Limb (tissue), 2 donors: ENCODE measurements around the gene FOXP3.

ENCODE experiments used
- DNase-seq, 2 donors: peaks; one replicate each; pipeline ENCODE4 v3.0.0-alpha.2; 2016; ENCODE audit errors: extremely low spot score in 2 of 2

The FOXP3 gene

DNA sequence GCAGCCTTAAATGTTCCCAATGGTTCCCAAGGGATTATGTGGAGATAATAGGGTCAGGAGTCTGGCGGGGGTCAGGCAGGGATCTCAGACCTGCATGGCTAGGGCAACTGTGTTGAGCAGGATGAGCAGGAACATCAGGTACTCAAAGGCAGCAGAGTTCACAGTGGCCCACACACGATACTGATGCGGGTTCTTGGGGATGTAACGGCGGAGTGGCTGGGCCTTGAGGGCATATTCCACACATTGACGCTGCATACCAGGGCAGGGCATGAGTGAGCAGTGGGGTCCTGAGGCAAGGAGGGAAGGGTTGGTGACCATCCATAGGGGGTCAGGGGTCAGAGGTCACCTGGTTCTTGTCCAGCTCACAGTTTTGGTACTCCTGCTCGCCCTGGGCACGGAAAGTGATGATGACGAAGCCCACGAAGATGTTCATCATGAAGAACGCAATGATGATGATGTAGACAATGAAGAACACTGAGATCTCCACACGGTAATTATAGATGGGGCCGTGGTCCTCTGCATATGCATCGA, 49.4 kb downstream of the FOXP3 start:
- no peak for DNase-seq

GRCh38 chrX:49214416-49214815, 50.1 kb downstream of the FOXP3 start:
- DNase-seq = no peak

DNA sequence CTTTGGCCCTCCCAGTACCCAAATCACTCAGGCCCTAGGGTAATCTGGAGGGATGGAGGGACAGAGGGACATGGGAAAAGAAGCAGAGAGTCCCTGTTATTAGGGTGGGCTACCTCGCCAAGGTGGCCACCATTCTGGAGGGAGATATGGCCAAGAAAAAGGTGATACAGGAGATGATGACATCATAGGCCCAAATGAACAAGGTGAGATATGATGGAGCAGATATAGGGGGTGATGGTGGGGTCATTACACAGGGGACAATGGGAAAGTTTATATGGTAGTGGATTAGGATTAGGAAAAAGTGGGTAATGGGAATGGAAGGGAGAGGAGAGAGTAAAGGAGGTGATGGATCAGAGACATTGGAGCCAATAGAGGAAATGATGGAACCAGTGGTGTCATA, 51.6 kb downstream of the FOXP3 start:
- DNase-seq = no peak

- DNase-seq = no peak
Measured at GRCh38 chrX:49212209-49212608, 52.3 kb downstream of the FOXP3 start.

DNA sequence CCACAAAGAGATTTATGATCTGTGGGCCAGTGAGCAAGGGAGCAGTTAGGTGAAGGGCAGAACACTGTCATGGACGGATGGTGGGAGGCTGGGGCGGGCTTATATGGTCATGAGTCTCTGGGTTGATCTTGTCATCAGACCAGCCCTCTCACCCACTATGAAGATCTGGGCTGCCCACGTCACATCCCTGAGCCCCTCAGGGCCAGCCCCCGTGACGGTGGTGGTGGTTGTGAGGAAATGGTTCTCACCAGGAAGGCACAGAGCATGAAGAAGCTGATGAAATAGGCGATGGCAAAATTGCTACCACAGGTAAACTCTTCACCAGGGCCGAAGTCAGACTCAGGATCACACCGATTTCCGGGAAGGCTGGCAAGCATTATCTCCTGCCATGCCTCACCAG, 53.4 kb downstream of the FOXP3 start:
- DNase-seq = no peak

DNA sequence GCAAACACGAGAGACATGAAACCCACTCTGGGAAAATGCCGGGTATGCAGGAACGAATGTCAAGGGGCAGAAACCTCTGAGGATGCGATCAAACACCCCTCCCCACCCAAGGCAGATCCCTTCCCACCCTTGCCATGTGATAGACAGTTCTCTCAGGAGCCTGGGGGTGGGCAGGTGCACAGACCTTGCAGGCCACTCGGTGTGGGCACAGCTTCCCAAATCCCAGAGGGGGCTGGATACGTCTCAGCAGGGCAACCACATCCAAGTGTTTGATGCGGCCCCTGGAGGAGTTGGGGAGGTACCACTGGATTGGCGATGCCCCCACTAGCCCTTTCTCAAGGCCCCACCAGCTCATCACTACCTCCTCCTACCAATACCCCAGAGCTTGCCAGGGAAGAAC, 54.1 kb downstream of the FOXP3 start:
- DNase-seq = no peak

DNA sequence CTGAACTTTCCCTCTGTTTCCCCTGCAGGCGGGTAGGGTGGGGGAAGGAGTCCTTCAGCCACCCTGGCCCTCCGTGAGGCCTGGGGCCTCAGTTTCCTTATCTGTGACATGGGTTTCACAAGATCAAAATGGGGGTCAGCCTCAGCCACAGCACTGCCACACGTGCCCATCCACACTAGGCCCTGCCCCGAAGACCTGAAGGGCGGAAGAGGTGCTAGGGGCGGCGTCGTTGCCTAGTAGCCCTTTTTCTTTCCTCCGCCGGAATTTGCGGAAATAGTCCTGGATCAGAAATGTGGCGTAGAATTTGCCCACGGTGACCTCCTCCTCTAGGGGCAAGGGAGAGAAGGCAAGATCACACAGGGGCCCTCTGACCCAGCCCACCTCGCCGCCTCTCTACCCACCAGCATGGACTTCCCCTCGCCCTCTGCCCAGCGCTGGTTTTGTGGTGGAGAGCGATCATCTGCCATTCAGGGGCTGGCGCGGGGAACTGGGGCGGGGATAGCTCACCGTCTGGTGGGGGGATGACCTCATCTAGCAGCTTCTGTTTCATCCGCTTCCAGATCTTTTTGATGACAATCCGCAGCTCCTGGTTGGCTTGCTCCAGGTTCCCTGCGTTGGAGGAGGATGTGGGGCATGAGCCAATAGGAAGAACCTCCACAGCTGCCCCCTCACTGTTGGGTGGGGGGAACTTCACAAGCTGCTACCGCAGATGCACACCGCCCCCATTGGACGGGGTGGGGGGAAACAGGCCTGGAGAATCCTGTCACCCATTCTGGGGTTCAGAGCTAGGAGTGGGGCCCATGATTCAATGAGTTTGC, 54.9 kb downstream of the FOXP3 start:
- no peak for DNase-seq

DNA sequence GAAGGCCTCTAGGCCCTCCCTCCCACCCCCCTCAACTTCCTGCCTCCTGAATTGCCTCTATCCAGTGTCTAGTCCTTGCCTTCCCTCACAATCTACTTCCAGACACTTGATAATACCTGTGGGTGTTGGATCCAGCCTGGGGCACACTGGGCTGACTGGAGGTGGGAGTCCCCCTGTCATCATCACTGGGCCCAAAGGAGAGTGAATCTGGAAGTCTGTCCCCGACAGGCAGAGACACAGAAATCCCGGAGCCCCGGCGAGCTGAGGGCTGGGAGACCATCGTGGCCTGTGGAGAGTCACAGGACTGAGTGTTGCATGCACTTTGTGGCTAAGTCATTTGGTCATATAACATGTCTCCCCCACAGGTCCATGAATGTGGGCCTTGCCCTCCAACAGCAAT, 56.1 kb downstream of the FOXP3 start:
- no peak for DNase-seq

- no peak for DNase-seq
Measured at GRCh38 chrX:49206543-49206942, 58.0 kb downstream of the FOXP3 start.

GRCh38 chrX:49205443-49205842, 59.1 kb downstream of the FOXP3 start:
- DNase-seq = no peak

GRCh38 chrX:49204709-49205108, 59.8 kb downstream of the FOXP3 start:
- DNase-seq = no peak

GRCh38 chrX:49204017-49204416, 60.5 kb downstream of the FOXP3 start:
- DNase-seq = no peak

- DNase-seq = no peak
Measured at GRCh38 chrX:49203536-49203935, 61.0 kb downstream of the FOXP3 start.

DNA sequence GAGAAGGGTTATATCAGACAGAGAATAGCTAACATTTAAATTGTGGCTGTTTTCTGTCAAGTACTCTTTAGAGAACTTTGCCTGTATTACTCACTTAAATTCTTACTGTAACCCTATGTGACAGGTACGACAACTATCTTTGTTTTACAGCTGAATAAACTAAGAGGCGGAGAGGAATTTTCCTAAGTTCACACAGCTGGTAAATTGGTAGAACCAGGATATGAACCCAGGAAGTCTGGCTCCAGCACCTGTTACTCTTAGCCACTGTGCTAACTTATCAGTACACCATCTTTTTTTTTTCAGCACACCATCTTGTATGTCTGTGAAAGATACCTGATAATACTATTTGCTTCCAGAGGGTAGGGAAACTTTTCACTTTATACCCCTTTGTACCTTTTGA, 62.5 kb downstream of the FOXP3 start:
- DNase-seq = no peak
